HCT116 (cell line): ENCODE results near the gene NHP2.

Source experiments
- CEBPB ChIP-seq: IDR thresholded peaks from 2 replicates; pipeline ENCODE4 v1.6.1; 2012; ENCODE audit warnings: low read depth
- EGR1 ChIP-seq: IDR thresholded peaks from 2 replicates; pipeline ENCODE4 v1.6.1; 2012; ENCODE audit warnings: low read depth
- EZH2 ChIP-seq: fragments of 200-600 bp; sonication (generic); IDR thresholded peaks from 2 replicates; pipeline ENCODE4 v1.6.1; 2017; ENCODE audit warnings: antibody characterized with exemption, mixed run types
- EZH2phosphoT487 ChIP-seq: fragments of 200-600 bp; IDR thresholded peaks from 2 replicates; pipeline ENCODE4 v1.6.1; 2018; ENCODE audit warnings: antibody characterized with exemption, borderline replicate concordance
- JUND ChIP-seq: IDR thresholded peaks from 2 replicates; pipeline ENCODE4 v1.6.1; 2012
- POLR2A ChIP-seq: IDR thresholded peaks from 2 replicates; pipeline ENCODE4 v1.7.0; 2011; ENCODE audit warnings: borderline replicate concordance; ENCODE audit not compliant: insufficient read depth, insufficient read length; ENCODE audit errors: extremely low read depth
- POLR2AphosphoS5 ChIP-seq: IDR thresholded peaks from 2 replicates; pipeline ENCODE4 v1.6.1; 2011; ENCODE audit warnings: mild to moderate bottlenecking, low read depth, low read length, moderate library complexity
- RAD21 ChIP-seq: IDR thresholded peaks from 2 replicates; pipeline ENCODE4 v1.6.1; 2012; ENCODE audit warnings: low read depth, mild to moderate bottlenecking
- REST ChIP-seq: IDR thresholded peaks from 2 replicates; pipeline ENCODE4 v1.6.1; 2012; ENCODE audit warnings: low read depth
- TCF7L2 ChIP-seq: IDR thresholded peaks from 2 replicates; pipeline ENCODE4 v1.7.0; 2011; ENCODE audit warnings: borderline replicate concordance, inconsistent platforms; ENCODE audit not compliant: insufficient read depth, insufficient read length; ENCODE audit errors: extremely low read depth
- TF ChIP-seq, protein P1 (sequence below), 3 experiments: fragments of 200-600 bp in 1 of 3; sonication (generic) in 1 of 3; IDR thresholded peaks in 2 of 3; conservative IDR thresholded peaks in 1 of 3; 2 replicates each; pipeline ENCODE4 v1.5.1; 2012 to 2017; ENCODE audit warnings: low read depth in 2 of 3, low read length in 2 of 3, antibody characterized with exemption in 1 of 3, borderline replicate concordance in 1 of 3, control low read depth in 1 of 3, mild to moderate bottlenecking in 1 of 3, mixed read lengths in 1 of 3, mixed run types in 1 of 3, moderate library complexity in 1 of 3; ENCODE audit not compliant: insufficient read depth in 1 of 3
- TF ChIP-seq, protein P2 (sequence below): IDR thresholded peaks from 2 replicates; pipeline ENCODE4 v1.6.1; 2012

DNA sequence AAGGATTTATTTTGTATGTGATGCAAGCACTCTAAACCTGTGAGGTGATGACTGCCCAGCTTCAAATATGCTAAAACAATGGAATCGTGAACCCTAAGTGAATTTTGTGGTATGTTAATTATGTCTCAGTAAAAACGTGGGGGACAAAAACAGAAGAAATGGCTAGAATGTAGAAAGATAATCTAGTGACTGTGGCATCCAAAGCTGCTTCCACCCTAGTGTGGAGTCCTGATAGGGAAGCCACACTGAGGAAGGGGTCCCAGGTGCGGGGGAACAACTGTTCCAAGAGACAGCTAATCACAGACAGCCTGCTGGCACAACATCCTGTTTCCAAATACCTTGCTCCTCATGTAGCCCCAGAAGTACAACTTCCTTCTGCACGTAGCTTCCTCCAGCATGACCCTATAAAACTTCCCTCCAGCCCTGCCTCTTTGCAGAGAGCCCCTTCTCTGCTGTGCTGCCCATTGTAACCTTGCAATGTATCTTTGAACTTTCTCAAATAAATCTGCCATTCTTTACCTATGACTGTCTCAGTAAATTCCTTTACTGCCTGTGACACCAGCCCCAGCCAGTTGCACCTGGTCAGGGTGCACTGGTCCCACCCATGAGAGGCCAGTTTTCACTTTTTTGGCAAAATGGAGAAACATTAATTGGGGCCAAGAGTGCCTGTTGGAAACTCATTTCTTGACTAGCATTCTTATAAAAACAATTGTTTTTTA is 28.6 kb upstream of the NHP2 start:
- TF ChIP-seq, protein P1, sequence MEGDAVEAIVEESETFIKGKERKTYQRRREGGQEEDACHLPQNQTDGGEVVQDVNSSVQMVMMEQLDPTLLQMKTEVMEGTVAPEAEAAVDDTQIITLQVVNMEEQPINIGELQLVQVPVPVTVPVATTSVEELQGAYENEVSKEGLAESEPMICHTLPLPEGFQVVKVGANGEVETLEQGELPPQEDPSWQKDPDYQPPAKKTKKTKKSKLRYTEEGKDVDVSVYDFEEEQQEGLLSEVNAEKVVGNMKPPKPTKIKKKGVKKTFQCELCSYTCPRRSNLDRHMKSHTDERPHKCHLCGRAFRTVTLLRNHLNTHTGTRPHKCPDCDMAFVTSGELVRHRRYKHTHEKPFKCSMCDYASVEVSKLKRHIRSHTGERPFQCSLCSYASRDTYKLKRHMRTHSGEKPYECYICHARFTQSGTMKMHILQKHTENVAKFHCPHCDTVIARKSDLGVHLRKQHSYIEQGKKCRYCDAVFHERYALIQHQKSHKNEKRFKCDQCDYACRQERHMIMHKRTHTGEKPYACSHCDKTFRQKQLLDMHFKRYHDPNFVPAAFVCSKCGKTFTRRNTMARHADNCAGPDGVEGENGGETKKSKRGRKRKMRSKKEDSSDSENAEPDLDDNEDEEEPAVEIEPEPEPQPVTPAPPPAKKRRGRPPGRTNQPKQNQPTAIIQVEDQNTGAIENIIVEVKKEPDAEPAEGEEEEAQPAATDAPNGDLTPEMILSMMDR (IDR thresholded peaks at IDR 0.05 in 2 of 3, conservative IDR thresholded peaks at IDR 0.05 in 1 of 3; ENCODE audit: borderline replicate concordance in 1 of 3, insufficient read depth in 1 of 3, low read depth in 2 of 3, low read length in 2 of 3), result no peak
- TF ChIP-seq TCF7L2, result no peak
- no peak for TF ChIP-seq POLR2AphosphoS5
- no peak for TF ChIP-seq EZH2phosphoT487
- no peak for TF ChIP-seq JUND
- TF ChIP-seq CEBPB, result no peak
- no peak for TF ChIP-seq POLR2A
- no peak for TF ChIP-seq REST
- TF ChIP-seq RAD21, result no peak
- TF ChIP-seq EZH2, result no peak
- no peak for TF ChIP-seq EGR1
- TF ChIP-seq, protein P2, sequence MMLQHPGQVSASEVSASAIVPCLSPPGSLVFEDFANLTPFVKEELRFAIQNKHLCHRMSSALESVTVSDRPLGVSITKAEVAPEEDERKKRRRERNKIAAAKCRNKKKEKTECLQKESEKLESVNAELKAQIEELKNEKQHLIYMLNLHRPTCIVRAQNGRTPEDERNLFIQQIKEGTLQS, result no peak
